GM18907 (cell line): ENCODE measurements around the gene CAVIN4.

Experiments
- ATAC-seq: cut with Tn5 transposase; IDR thresholded peaks from one replicate; pipeline ENCODE4 v1.9.1; 2021; ENCODE audit warnings: mild to moderate bottlenecking, moderate library complexity; ENCODE audit not compliant: unreplicated experiment

The CAVIN4 gene

GRCh38 chr9:100577776-100578448 lies at the start of gene CAVIN4:
Gene CAVIN4, plus strand, starts transcription at chr9:100578079. Its CDS starts 65 bp downstream, at chr9:100578144.
- no peak for ATAC-seq

- no peak for ATAC-seq
Observed at GRCh38 chr9:100534401-100534800, 43.5 kb upstream of the CAVIN4 start.

- ATAC-seq = no peak
Observed at GRCh38 chr9:100540327-100540726, 37.6 kb upstream of the CAVIN4 start.

GRCh38 chr9:100549048-100549447 lies 28.8 kb upstream of the CAVIN4 start:
- no peak for ATAC-seq

- ATAC-seq = peak; percentile 11
Observed at GRCh38 chr9:100554935-100555401, 22.9 kb upstream of the CAVIN4 start.

- peak; percentile 56 for ATAC-seq
Observed at GRCh38 chr9:100555471-100555870, 22.4 kb upstream of the CAVIN4 start.

- ATAC-seq = no peak
Observed at GRCh38 chr9:100557053-100557452, 20.8 kb upstream of the CAVIN4 start.

GRCh38 chr9:100561256-100561655 lies 16.6 kb upstream of the CAVIN4 start:
- ATAC-seq = no peak

GRCh38 chr9:100567856-100568255 lies 10.0 kb upstream of the CAVIN4 start:
- no peak for ATAC-seq

- ATAC-seq = no peak
Observed at GRCh38 chr9:100573655-100574260, 4.1 kb upstream of the CAVIN4 start.

GRCh38 chr9:100575006-100575405 lies 2.9 kb upstream of the CAVIN4 start:
- ATAC-seq = no peak

GRCh38 chr9:100575765-100576386 lies 2.0 kb upstream of the CAVIN4 start:
- no peak for ATAC-seq

GRCh38 chr9:100578610-100579009 lies 731 bp downstream of the CAVIN4 start:
- ATAC-seq = no peak

GRCh38 chr9:100579665-100580064 lies 1.8 kb downstream of the CAVIN4 start:
- no peak for ATAC-seq

GRCh38 chr9:100580257-100580656 lies 2.4 kb downstream of the CAVIN4 start:
- ATAC-seq = no peak

GRCh38 chr9:100581081-100581480 lies 3.2 kb downstream of the CAVIN4 start:
- no peak for ATAC-seq

GRCh38 chr9:100581661-100582060 lies 3.8 kb downstream of the CAVIN4 start:
- ATAC-seq = no peak

GRCh38 chr9:100583014-100583802 lies 5.3 kb downstream of the CAVIN4 start:
- ATAC-seq = no peak

- ATAC-seq = no peak
Observed at GRCh38 chr9:100584951-100585350, 7.1 kb downstream of the CAVIN4 start.

- ATAC-seq = peak; percentile 48
Observed at GRCh38 chr9:100586093-100586492, 8.2 kb downstream of the CAVIN4 start.

GRCh38 chr9:100587375-100587774 lies 9.5 kb downstream of the CAVIN4 start:
- ATAC-seq = no peak
